A549 (cell line): Measurements from ENCODE around the gene VASH2.

Experiments
- BHLHE40 ChIP-seq: IDR thresholded peaks from 2 replicates; pipeline ENCODE4 v1.6.1; 2012; ENCODE audit warnings: low read depth, low read length, inconsistent platforms
- CBX8 ChIP-seq: fragments of 200-600 bp; sonication (generic); IDR thresholded peaks from 2 replicates; pipeline ENCODE4 v1.6.1; 2016
- CEBPB ChIP-seq, 2 experiments: fragments of >200 bp in 1 of 2; sonication (Bioruptor Twin) in 1 of 2; formaldehyde crosslinking in 1 of 2; IDR thresholded peaks; 2 replicates each; pipeline ENCODE4 v1.6.1; 2012 to 2016
- CHD2 ChIP-seq: fragments of 150-350 bp; IDR thresholded peaks from 2 replicates; pipeline ENCODE4 v1.6.1; 2014; ENCODE audit warnings: low read length; ENCODE audit not compliant: partially characterized antibody
- CTCF ChIP-seq: fragments of >200 bp; sonication (Bioruptor Twin); formaldehyde crosslinking; IDR thresholded peaks from 3 replicates; pipeline ENCODE4 v1.5.1; 2016
- EP300 ChIP-seq, 2 experiments: fragments of >200 bp; sonication (Bioruptor Twin); formaldehyde crosslinking; IDR thresholded peaks; 2 replicates in 1 of 2; 3 replicates in 1 of 2; pipeline ENCODE4 v1.6.1; 2016 to 2017
- JUN ChIP-seq, 2 experiments: fragments of >200 bp; sonication (Bioruptor Twin); formaldehyde crosslinking; IDR thresholded peaks; 2 replicates in 1 of 2; 3 replicates in 1 of 2; pipeline ENCODE4 v1.6.1; 2016 to 2017
- MAFK ChIP-seq: fragments of 450-650 bp; IDR thresholded peaks from 2 replicates; pipeline ENCODE4 v1.6.1; 2014; ENCODE audit not compliant: partially characterized antibody
- NFE2L2 ChIP-seq: fragments of 150-350 bp; conservative IDR thresholded peaks from 2 replicates; pipeline ENCODE4 v1.6.1; 2014; ENCODE audit warnings: low read length
- NR3C1 ChIP-seq: fragments of >200 bp; sonication (Bioruptor Twin); formaldehyde crosslinking; IDR thresholded peaks from 3 replicates; pipeline ENCODE4 v1.6.1; 2017
- POLR2A ChIP-seq: IDR thresholded peaks from 2 replicates; pipeline ENCODE4 v1.6.1; 2012; ENCODE audit warnings: mild to moderate bottlenecking, low read length
- RARB ChIP-seq: fragments of 250-450 bp; sonication (Bioruptor Pico); IDR thresholded peaks from 2 replicates; pipeline ENCODE4 v1.8.0; 2021; ENCODE audit warnings: mild to moderate bottlenecking, moderate library complexity
- SREBF2 ChIP-seq: fragments of 450-650 bp; IDR thresholded peaks from 2 replicates; pipeline ENCODE4 v1.6.1; 2014; ENCODE audit warnings: mild to moderate bottlenecking, moderate library complexity
- TF ChIP-seq, protein P1 (sequence below): fragments of 450-650 bp; IDR thresholded peaks from 2 replicates; pipeline ENCODE4 v1.6.1; 2014; ENCODE audit warnings: antibody characterized with exemption

- TF ChIP-seq BHLHE40: no peak
- no peak for TF ChIP-seq JUN (IDR thresholded peaks at IDR 0.05)
- TF ChIP-seq CTCF: no peak
- TF ChIP-seq CBX8: no peak
- no peak for TF ChIP-seq EP300 (IDR thresholded peaks at IDR 0.05)
- no peak for TF ChIP-seq MAFK
- no peak for TF ChIP-seq SREBF2
- TF ChIP-seq, protein P1, sequence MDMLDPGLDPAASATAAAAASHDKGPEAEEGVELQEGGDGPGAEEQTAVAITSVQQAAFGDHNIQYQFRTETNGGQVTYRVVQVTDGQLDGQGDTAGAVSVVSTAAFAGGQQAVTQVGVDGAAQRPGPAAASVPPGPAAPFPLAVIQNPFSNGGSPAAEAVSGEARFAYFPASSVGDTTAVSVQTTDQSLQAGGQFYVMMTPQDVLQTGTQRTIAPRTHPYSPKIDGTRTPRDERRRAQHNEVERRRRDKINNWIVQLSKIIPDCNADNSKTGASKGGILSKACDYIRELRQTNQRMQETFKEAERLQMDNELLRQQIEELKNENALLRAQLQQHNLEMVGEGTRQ: no peak
- TF ChIP-seq NFE2L2: no peak
- no peak for TF ChIP-seq CEBPB (IDR thresholded peaks at IDR 0.05)
- no peak for TF ChIP-seq POLR2A
- TF ChIP-seq RARB (CRISPR knock-in tag): no peak
- TF ChIP-seq NR3C1: no peak
- TF ChIP-seq CHD2: no peak
These were observed 35.6 kb upstream of the VASH2 start for GRCh38 chr1:212914789-212915188.
